Activated T-helper 2 cell treated with anti-CD3 and anti-CD28 coated beads, Interferon-gamma antibody, Interleukin-2, Interleukin-4, amounts not matched to agents 10 μg/mL and 5 μg/mL and 100 μg/mL, durations not matched to agents 14 hours and 24 hours and 36 hours (primary cell): ENCODE results near the gene KCND3. TPM values are rescaled to one million over a fixed set of nuclear protein-coding genes. Genes with fewer than 3 reads are reported as not detected.

Source experiments
- DNase-seq: peaks from one replicate; pipeline ENCODE4 v3.0.0; 2021; ENCODE audit warnings: low spot score
- H3K27ac Mint-ChIP-seq: one replicate; pipeline ENCODE4 v1.8.0; 2021; ENCODE audit warnings: mixed read lengths
- H3K27me3 Mint-ChIP-seq: one replicate; pipeline ENCODE4 v1.8.0; 2021; ENCODE audit warnings: low read depth, mixed read lengths
- H3K36me3 Mint-ChIP-seq: one replicate; pipeline ENCODE4 v1.8.0; 2021; ENCODE audit warnings: low read depth, mixed read lengths
- H3K4me1 Mint-ChIP-seq: one replicate; pipeline ENCODE4 v1.8.0; 2021; ENCODE audit warnings: low read depth, mixed read lengths
- H3K4me3 Mint-ChIP-seq: one replicate; pipeline ENCODE4 v1.8.0; 2021; ENCODE audit warnings: low read depth, mild to moderate bottlenecking, moderate library complexity, mixed read lengths
- H3K9me3 Mint-ChIP-seq: one replicate; pipeline ENCODE4 v1.8.0; 2021; ENCODE audit warnings: mixed read lengths
- intact Hi-C: fragments of 100-400 bp; cut with micrococcal nuclease; formaldehyde crosslinking; loops from one replicate; pipeline ENCODE4 v1.15.1; 2023
- total RNA-seq: library from RNA; stranded (reverse); gene quantifications from 2 replicates; pipeline ENCODE4 v1.2.3, GENCODE V29; 2022

KCND3 gene
- total RNA-seq, 1 donor from 2014 or later, result not detected

DNA sequence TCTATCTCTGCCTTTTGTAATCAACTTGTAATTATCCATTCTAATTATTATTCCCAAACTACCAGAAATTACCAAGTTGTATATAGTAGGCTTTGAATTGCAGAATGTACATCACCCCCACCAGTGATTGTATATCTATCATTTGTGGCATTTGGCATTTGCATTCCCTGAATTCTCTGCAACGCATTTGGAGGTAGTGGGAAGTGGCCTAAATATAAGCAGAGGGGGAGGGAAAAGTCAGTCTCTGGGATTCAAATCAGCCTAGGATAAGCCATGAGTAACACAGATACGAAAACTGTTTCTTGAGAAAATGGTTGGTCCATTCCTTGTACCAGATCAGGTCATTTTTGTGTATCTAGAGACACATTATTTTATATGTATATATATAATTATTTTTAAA, 213.1 kb downstream of the KCND3 start:
- intact Hi-C loops, result no loop called here

DNA sequence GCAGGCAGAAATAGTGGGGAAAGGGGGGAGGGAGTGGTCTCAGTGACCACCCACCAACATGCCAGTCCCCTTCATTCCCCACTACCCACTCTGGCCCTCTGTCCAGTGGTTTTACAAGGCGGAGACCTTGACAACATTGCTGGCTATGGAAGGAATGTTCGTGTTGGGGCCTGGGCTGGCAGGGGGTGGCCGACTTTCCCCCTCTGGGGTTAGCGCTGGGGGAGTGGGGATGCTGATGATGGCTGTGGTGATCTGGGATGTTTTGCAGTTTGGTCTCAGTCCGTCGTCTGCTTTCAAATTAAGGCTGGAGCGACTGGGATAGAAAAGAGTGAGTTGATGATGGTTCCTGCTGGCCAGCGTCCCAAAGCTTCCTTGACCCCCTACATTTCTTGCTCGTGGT, 213.5 kb downstream of the KCND3 start:
- H3K4me1 Mint-ChIP-seq, result no peaks in the 10 kb centered on the region
- H3K4me3 Mint-ChIP-seq, result no peak overlapping the region
- no peaks in the 10 kb centered on the region for H3K9me3 Mint-ChIP-seq
- intact Hi-C loops, result no loop called here
- peaks cover 8% of the 10 kb centered on the region for H3K27me3 Mint-ChIP-seq
- H3K36me3 Mint-ChIP-seq, result no peaks in the 10 kb centered on the region
- no peak overlapping the region for H3K27ac Mint-ChIP-seq
- DNase-seq, result no peak

More for the DNA sequence above, 213.1 kb downstream of the KCND3 start:
- no peak overlapping the region for H3K4me3 Mint-ChIP-seq
- H3K36me3 Mint-ChIP-seq, result no peaks in the 10 kb centered on the region
- peaks cover 8% of the 10 kb centered on the region for H3K27me3 Mint-ChIP-seq
- H3K27ac Mint-ChIP-seq, result no peak overlapping the region
- DNase-seq, result no peak
- H3K9me3 Mint-ChIP-seq, result no peaks in the 10 kb centered on the region
- H3K4me1 Mint-ChIP-seq, result no peaks in the 10 kb centered on the region

DNA sequence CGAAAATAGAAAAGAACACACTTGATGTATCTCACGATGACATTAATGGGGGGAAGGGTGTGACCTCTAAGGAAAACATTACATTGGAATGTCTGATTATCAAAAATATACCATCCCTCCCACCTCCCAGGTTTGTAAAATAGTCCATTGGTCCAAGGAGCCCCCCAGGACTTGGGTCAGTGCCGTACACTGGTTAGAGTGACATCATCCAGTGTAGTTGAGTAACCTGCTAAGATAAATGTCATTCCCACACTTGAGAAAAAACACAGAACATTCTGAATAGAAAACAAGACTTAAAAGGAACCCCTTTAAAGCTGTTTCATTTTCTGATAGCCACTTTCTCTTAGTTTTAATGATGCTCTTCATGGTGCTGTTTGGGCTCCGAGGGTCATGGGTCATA, 218.6 kb downstream of the KCND3 start:
- intact Hi-C loops, result no loop called here
- no peaks in the 10 kb centered on the region for H3K9me3 Mint-ChIP-seq
- H3K4me1 Mint-ChIP-seq, result peaks cover 2% of the 10 kb centered on the region
- H3K27ac Mint-ChIP-seq, result no peak overlapping the region
- no peak overlapping the region for H3K4me3 Mint-ChIP-seq
- H3K36me3 Mint-ChIP-seq, result peaks cover 28% of the 10 kb centered on the region
- no peak for DNase-seq
- H3K27me3 Mint-ChIP-seq, result no peaks in the 10 kb centered on the region

DNA sequence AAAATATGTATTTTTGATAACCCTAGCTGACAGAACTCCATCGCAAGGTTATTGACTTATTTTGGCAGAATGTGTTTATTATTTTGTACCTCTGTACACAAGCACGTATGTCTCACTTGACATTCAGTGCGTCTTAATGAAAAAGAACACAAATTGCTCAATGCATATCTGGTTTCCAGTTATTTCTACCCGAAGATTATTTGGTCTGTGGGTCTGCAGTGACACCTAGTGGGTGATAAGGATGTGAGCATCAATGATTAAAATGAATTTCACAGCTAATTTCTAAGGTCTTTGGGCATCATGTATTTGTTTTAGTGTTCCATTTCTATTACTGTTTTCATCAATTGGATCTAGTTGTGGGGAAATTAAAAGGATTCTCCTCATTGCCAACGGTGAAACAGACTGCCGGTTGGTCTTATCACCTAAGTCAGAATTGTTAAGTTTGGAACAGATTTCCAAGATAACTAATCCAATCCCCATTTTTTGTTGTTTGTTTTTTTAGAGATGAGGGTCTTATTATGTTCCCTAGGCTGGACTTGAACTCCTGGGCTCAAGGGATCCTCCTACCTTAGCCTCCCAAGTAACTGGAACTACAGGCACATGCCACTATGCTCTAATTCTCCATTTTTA, 219.8 kb downstream of the KCND3 start:
- intact Hi-C loops, result loop anchor here (1.0 kb wide), 1 partner anchor 54 kb away; no protein-coding TSS in a partner anchor
- H3K9me3 Mint-ChIP-seq, result no peaks in the 10 kb centered on the region
- DNase-seq, result no peak
- H3K36me3 Mint-ChIP-seq, result peaks cover 39% of the 10 kb centered on the region
- peaks cover 2% of the 10 kb centered on the region for H3K4me1 Mint-ChIP-seq
- no peaks in the 10 kb centered on the region for H3K27me3 Mint-ChIP-seq
- no peak overlapping the region for H3K4me3 Mint-ChIP-seq
- no peak overlapping the region for H3K27ac Mint-ChIP-seq

DNA sequence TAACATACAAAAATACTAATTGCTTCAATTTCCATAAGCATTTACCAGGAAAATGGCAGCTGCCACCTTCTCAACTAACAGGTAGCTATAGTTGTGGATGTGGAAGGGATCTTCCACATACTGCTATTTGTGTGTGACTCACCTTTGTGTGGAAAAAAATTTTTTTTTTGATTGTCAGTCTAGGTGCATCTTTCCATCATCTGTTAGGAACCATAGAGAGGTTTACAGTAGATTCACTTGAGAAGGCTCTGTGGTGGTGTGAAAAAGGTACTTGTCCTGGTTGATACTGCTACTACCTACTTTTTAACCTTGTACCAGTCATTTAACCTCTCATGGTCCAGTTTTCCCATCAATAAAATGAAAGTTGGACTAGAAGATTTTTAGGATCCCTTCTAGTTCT, 220.8 kb downstream of the KCND3 start:
- peaks cover 46% of the 10 kb centered on the region for H3K36me3 Mint-ChIP-seq
- intact Hi-C loops, result loop anchor here (1.0 kb wide), 1 partner anchor 53 kb away; no protein-coding TSS in a partner anchor

DNA sequence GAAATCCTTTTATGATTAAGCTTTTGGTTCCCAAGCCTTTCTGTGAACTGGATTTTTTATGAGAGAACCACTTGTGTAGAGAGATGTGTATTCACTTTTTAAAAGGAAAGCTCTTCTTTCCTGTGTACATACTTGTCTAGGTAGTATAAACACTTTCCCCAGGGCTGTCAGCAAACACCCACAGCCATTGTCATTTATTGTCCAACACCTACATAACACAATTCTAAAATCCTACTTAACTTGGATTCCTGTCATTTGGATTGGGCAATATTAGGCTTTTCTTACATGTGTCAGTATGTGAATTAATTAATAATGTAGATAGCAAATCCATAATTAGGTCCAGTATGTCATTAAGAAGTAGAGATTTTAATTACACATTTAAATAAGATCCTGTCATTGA, 221.4 kb downstream of the KCND3 start:
- no peak overlapping the region for H3K4me3 Mint-ChIP-seq
- no peak for DNase-seq
- no peaks in the 10 kb centered on the region for H3K27me3 Mint-ChIP-seq
- intact Hi-C loops, result no loop called here
- peaks cover 49% of the 10 kb centered on the region for H3K36me3 Mint-ChIP-seq
- H3K9me3 Mint-ChIP-seq, result no peaks in the 10 kb centered on the region
- H3K4me1 Mint-ChIP-seq, result peaks cover 2% of the 10 kb centered on the region
- H3K27ac Mint-ChIP-seq, result no peak overlapping the region

More for the DNA sequence above, 220.8 kb downstream of the KCND3 start:
- Mint-ChIP-seq H3K27ac (no peak overlapping the region), H3K27me3 (no peaks in the 10 kb centered on the region), H3K4me3 (no peak overlapping the region), H3K9me3 (no peaks in the 10 kb centered on the region), H3K4me1 (peaks cover 2% of the 10 kb centered on the region)
- no peak for DNase-seq

DNA sequence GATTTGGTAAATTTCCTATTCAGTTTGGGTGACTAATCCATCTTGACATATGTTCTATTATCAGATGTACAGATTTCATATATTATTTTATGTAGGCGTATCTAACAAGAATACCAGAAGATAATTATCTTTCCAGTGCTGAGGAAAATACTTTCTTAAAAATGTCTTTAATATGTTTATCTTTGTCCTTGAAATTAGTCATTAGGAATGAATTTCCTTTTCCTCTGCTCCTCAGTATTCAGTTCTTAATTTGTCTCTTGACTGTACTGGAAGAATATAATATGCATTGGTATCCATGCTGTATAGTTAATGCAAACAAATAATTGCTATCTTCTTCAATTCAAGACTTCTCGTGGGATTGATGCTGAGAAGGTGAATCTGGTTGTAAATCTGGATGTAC, 227.1 kb downstream of the KCND3 start:
- Mint-ChIP-seq H3K4me3 (no peak overlapping the region), H3K4me1 (peaks cover 19% of the 10 kb centered on the region), H3K9me3 (no peaks in the 10 kb centered on the region), H3K27me3 (no peaks in the 10 kb centered on the region), H3K27ac (no peak overlapping the region), H3K36me3 (peaks cover 81% of the 10 kb centered on the region)
- intact Hi-C loops, result no loop called here
- DNase-seq, result no peak

DNA sequence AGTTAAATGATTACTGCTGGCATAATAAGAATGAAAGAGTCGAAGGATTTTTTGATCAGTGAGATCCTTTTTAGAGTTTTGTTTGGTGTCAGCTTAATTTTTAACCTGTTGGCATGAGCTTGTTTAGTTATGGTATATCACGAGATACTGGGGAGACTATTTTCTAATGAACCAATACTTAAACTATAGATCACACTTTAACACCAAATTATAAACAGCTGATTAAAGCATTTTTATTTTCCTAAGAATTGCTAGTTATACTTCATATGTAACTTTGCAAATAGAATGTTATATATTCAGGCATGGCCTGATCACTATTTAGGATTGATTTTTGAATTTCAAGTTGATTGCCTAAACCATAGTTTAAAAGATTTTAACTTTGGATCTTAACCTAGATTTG, 227.8 kb downstream of the KCND3 start:
- no peak overlapping the region for H3K27ac Mint-ChIP-seq
- no peak for DNase-seq
- H3K36me3 Mint-ChIP-seq, result peaks cover 82% of the 10 kb centered on the region
- peaks cover 25% of the 10 kb centered on the region for H3K4me1 Mint-ChIP-seq
- H3K27me3 Mint-ChIP-seq, result no peaks in the 10 kb centered on the region
- H3K4me3 Mint-ChIP-seq, result no peak overlapping the region
- H3K9me3 Mint-ChIP-seq, result no peaks in the 10 kb centered on the region
- intact Hi-C loops, result no loop called here

DNA sequence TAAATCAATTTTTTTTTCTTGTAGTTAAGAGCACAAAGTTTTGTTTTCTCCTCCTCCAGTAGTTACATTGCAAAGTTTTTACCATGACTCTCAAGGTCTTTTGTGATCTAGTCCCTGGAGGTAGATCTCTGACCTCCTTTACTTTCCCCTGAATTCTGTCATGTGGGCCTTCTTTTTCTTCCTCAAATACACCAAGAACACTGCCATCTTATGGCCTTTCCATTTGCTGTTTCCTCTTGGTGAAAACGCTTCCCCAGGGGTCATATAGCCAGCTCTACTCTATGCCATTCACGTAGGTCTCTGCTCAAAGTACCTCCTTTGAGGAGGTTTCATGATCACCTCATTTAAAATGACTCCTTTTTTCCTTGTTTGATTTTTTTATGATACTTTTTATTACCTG, 231.1 kb downstream of the KCND3 start:
- intact Hi-C loops, result loop anchor here (5.0 kb wide), 2 partner anchors 41 to 556 kb away; partner anchors contain the start of gene DENND2D
- Mint-ChIP-seq H3K9me3 (no peaks in the 10 kb centered on the region), H3K4me1 (peaks cover 46% of the 10 kb centered on the region), H3K27ac (peak overlapping the region; percentile 54), H3K36me3 (peaks cover 58% of the 10 kb centered on the region), H3K4me3 (peak overlapping the region; percentile 48), H3K27me3 (no peaks in the 10 kb centered on the region)
- no peak for DNase-seq

DNA sequence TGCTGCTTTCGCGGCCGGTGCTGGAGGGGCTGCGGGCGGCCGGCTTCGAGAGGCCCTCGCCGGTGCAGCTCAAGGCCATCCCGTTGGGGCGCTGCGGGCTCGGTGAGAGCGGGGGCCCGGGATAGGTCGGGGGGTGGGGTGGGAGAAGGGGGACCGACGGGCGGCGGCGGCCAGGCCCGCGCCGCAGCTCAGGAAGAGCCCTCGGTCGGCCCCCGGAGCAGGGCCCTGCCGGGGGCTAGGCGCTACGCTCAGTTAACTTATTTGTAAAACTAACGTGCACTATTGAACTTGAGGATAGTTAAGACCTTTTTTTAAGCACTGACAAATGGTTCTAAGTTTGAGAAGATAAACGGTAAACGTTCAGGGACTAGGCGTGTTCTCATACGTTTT, 233.3 kb downstream of the KCND3 start:
- no peak for DNase-seq
- intact Hi-C loops, result loop anchor here (5.0 kb wide), 2 partner anchors 39 to 554 kb away; partner anchors contain the start of gene DENND2D
- Mint-ChIP-seq H3K9me3 (no peaks in the 10 kb centered on the region), H3K4me1 (peaks cover 49% of the 10 kb centered on the region), H3K27me3 (no peaks in the 10 kb centered on the region), H3K4me3 (peak overlapping the region; percentile 87), H3K36me3 (peaks cover 38% of the 10 kb centered on the region), H3K27ac (peak overlapping the region; percentile 98)

DNA sequence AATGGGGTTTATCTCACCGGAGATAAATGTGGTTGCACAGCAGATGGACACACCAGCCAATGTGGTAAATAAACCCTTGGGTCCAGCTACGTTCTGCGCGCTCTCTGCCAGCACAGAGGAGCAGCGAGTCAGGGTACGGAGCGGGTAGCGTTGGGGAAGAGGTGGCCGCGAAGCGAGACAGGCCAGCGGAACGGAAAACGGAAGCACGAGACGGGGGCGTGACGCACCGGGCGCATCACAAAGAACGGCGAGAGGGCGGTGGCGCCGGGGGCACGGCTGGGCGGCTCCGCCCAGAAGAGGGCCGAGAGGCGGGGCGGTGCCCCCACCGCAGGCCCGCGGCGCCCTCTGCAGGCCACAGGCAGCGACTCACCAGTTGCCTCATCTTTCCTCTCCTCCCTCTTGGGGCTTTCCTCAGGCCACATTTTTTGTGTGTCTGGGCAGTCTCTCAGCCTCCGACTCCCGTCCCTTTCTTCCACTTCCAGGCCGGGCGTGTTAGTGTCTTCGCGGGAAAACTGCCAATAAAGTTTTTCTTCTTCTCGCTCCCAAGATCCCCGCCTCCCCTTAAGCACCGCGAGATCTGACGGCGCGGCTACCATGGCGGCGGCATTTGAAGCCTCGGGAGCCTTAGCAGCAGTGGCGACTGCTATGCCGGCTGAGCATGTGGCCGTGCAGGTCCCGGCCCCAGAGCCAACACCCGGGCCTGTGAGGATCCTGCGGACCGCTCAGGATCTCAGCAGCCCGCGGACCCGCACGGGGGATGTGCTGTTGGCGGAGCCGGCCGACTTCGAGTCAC, 233.9 kb downstream of the KCND3 start, which contains the start of gene DDX20:
Gene DDX20 (plus strand): TSS at position 571 of the 793 bp plus-strand sequence. CDS start 24 bp downstream, at position 595.
- Mint-ChIP-seq H3K4me1 (peaks cover 49% of the 10 kb centered on the region), H3K27ac (peak within 1 kb of the TSS; percentile 98), H3K9me3 (no peaks in the 10 kb centered on the region), H3K36me3 (peaks cover 32% of the 10 kb centered on the region), H3K27me3 (no peaks in the 10 kb centered on the region), H3K4me3 (peak within 1 kb of the TSS; percentile 87)
- peak; percentile 93 for DNase-seq
- intact Hi-C loops, result loop anchor here (1.0 to 5.0 kb wide), 5 partner anchors 16 to 553 kb away; partner anchors contain the start of genes ATP5PB, DENND2D, INKA2 and WDR77

DNA sequence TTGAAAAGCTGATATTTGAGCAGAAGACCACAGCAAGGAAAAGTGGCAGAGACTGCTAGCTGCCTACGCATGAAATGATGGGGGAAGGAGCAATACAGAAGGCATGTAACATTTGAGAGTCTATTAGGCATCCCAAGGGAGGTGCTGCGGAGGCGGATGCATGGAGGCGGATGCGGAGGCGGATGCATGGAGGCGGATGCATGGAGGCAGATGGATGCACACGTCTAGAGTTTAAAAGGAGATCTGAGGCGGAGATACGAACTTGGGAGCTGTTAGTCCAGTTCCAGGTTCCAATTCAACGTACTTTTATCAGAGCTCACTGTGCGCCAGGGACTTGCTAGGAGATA, 234.5 kb downstream of the KCND3 start:
- Mint-ChIP-seq H3K4me3 (peak overlapping the region; percentile 87), H3K36me3 (peaks cover 26% of the 10 kb centered on the region), H3K27ac (peak overlapping the region; percentile 94), H3K9me3 (no peaks in the 10 kb centered on the region), H3K4me1 (peaks cover 47% of the 10 kb centered on the region), H3K27me3 (no peaks in the 10 kb centered on the region)
- peak; percentile 34 for DNase-seq
- intact Hi-C loops, result loop anchor here (1.0 to 5.0 kb wide), 5 partner anchors 16 to 553 kb away; partner anchors contain the start of genes ATP5PB, DENND2D, INKA2 and WDR77
